ENCODE data around the gene METAP1.
"Not testable (repeated sequence)": the region's sequence is repeated elsewhere in the genome, so short reads cannot be mapped to it uniquely, and the experiment has no call there.

Gene METAP1

GRCh38 chr4:98996765-98997068 lies 1.2 kb downstream of the METAP1 start:
- in situ Hi-C loops (cut with MboI; ENCODE audit: low sequenced_read_pairs): no loop called here

- in situ Hi-C loops (cut with MboI; ENCODE audit: low sequenced_read_pairs): no loop called here
Observed at GRCh38 chr4:98997166-98997565, 1.6 kb downstream of the METAP1 start.

DNA sequence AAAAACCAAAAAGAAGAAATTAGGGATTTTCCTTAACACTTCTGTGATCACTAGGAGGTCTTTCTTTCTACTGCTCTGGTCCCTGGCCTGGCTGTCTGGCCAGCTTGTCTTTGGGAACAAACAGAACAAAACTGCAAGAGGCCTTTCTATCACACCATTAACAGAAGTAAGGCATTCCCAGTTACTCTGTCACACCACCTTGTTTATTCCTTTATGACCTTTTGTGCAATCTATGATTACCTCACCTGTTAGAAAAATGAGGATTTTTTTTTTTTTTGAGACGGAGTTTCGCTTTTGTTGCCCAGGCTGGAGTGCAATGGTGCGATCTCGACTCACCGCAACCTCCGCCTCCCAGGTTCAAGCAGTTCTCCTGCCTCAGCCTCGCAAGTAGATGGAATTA lies 3.0 kb downstream of the METAP1 start:
- in situ Hi-C loops (cut with MboI; ENCODE audit: low sequenced_read_pairs): no loop called here

- in situ Hi-C loops (cut with MboI; ENCODE audit: low sequenced_read_pairs): no loop called here
Observed at GRCh38 chr4:99002279-99002678, 6.8 kb downstream of the METAP1 start.

DNA sequence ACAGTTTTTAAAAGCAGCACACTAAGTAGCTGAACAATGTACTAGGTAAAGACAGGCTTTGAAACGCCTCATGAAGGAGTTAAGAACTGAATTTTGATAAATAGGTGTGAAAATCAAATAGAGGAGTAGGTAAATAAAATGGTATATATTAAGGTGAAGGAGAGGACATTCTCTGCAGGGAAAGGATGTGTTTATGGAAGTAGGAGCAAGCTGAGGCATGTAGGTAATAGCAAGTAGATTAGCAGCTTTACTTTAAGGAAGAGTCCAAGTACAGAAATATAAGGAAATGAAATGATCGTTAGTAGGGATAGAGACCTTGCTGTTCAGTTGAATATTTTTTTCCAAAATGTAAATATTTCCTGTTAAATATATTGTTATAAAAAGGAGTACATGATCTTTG lies 12.5 kb downstream of the METAP1 start:
- in situ Hi-C loops (cut with MboI; ENCODE audit: low sequenced_read_pairs): no loop called here

DNA sequence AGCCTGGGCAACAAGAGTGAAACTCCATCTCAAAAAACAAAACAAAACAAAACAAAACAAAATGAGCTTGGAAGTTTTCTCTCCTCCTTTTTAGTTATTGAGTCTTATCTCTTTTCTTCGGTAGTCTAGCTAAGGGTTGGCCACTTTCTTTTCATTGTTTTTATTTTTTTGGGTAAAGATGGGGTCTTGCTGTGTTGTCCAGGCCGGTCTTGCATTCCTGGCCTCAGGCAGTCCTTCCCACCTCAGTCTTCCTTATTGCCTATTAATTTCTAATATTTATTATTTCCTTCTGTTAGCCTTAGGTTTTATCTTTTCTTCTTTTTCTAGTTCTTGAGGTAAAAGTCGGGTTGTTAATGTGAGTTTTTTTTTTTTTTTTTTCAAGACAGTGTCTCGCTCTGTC lies 16.4 kb downstream of the METAP1 start:
- in situ Hi-C loops (cut with MboI; ENCODE audit: low sequenced_read_pairs): no loop called here

DNA sequence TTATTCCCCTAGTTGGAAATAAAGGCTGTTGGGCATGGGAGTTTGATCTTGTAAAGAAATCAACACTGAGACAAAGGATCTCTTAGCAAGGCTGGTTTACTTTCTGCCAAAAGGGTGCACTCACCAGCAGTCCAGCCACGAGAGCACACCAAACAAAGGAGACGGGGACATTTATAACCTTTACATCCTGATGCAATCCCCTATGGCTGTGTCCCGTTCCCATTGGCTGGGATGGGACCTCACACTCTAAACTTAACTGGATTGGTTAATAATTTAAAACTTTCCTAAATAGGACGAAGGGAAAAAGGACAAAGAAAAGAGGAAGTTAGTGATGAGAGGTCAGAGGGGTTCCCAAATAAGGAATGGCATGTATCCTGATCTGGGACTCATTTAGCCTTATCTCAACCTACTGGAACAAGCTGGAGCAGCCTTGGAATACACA lies 17.9 kb downstream of the METAP1 start:
- in situ Hi-C loops (cut with MboI; ENCODE audit: low sequenced_read_pairs): no loop called here

- in situ Hi-C loops (cut with MboI; ENCODE audit: low sequenced_read_pairs): no loop called here
Observed at GRCh38 chr4:99013884-99014523, 18.5 kb downstream of the METAP1 start.

DNA sequence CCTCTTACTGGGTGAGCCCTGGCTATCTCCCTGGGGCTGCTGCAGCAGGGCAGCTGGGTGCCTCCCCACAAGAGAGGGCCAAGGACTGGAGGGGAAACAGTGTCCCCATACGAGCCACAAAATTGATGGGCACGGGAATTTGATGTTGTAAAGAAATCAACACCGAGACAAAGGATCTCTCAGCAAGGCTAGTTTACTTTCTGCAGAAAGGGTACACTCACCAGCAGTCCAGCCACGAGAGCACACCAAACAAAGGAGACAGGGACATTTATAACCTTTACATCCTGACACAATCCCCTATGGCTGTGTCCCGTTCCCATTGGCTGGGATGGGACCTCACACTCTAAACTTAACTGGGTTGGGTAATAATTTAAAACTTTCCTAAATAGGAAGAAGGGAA lies 25.9 kb downstream of the METAP1 start:
- in situ Hi-C loops (cut with MboI; ENCODE audit: low sequenced_read_pairs): no loop called here

GRCh38 chr4:99022566-99022965 lies 27.0 kb downstream of the METAP1 start:
- in situ Hi-C loops (cut with MboI; ENCODE audit: low sequenced_read_pairs): no loop called here

GRCh38 chr4:99023800-99024251 lies 28.3 kb downstream of the METAP1 start:
- in situ Hi-C loops (cut with MboI; ENCODE audit: low sequenced_read_pairs): not testable (repeated sequence)

GRCh38 chr4:99024481-99025275 lies 29.2 kb downstream of the METAP1 start:
- in situ Hi-C loops (cut with MboI; ENCODE audit: low sequenced_read_pairs): no loop called here

- in situ Hi-C loops (cut with MboI; ENCODE audit: low sequenced_read_pairs): no loop called here
Observed at GRCh38 chr4:99025506-99025905, 30.0 kb downstream of the METAP1 start.

DNA sequence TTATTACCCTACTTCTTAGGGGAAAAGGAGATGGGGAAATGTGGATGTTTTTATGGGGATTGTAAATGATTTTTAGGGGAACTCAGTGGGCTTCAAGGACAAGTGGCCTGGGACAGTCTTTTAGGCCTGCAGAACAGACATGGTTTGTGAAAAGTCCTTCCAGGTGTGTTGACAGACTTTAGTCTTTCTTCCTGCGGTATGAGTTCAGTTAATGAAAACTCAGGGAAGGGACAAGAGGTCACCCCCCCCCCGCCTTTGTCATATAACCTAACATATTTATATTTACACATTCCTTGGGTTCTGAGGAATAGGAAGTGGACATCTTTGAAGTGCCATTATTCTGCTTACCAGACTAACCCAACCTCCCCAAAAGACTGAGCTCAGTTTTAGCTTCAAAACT lies 31.8 kb downstream of the METAP1 start:
- in situ Hi-C loops (cut with MboI; ENCODE audit: low sequenced_read_pairs): no loop called here

DNA sequence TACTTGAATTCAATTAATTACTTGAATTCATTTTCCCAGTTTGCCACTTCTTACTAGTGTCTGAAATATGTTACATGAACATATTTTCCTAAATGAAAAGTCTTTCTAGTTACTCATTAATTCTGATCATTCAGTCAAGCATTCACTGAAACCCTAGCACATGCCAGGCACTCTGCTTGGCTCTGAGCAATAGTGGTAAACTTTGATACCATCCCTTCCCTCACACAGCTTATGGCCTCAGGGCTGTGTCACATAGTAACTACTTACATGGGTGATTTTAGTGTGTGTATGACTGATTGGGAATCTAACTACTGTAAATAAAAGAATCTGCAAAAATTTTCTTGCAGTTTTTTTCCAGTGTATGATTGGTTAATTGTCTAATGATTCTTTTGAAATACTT lies 32.7 kb downstream of the METAP1 start:
- in situ Hi-C loops (cut with MboI; ENCODE audit: low sequenced_read_pairs): no loop called here

GRCh38 chr4:99029018-99029735 lies 33.7 kb downstream of the METAP1 start:
- in situ Hi-C loops (cut with MboI; ENCODE audit: low sequenced_read_pairs): no loop called here

- in situ Hi-C loops (cut with MboI; ENCODE audit: low sequenced_read_pairs): no loop called here
Observed at GRCh38 chr4:99029852-99030251, 34.3 kb downstream of the METAP1 start.

- in situ Hi-C loops (cut with MboI; ENCODE audit: low sequenced_read_pairs): no loop called here
Observed at GRCh38 chr4:99033956-99034355, 38.4 kb downstream of the METAP1 start.

DNA sequence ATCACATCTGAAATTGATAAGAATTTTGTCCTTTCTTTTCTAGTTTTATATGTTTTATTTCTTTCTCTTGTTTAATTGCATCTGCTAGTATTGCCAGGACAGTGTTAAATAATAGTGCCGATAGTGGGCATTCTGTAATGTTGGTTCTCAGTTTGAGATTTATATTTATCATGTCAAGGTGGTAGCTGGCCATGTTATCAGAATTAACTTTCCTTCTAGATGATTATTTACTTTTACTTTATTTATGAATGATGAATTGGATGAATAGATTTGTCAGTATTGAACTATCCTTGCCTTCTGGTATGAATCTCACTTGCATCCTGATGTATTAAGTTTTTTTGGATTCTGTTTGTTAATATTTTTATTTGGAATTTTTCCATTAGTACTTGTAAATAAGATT lies 42.7 kb downstream of the METAP1 start:
- in situ Hi-C loops (cut with MboI; ENCODE audit: low sequenced_read_pairs): no loop called here

DNA sequence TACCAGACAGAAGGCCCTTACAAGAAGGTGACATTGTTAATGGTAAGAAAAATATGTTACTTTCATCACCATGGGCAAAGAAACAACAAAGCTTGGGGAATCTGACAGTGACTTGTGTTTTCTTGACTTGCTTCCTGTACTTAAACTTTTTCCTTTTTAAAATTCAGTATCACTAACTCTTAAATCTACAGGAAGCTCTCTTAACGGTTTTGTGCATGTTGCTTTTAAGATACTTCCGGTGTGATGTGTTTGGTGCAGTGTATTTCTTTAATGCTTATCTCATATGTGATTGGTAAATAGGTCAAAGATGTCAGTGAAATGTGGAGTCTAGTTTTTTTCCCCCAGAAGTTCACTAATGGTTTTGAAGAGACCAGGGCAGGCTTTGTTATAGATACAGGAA lies 47.8 kb downstream of the METAP1 start:
- in situ Hi-C loops (cut with MboI; ENCODE audit: low sequenced_read_pairs): no loop called here

DNA sequence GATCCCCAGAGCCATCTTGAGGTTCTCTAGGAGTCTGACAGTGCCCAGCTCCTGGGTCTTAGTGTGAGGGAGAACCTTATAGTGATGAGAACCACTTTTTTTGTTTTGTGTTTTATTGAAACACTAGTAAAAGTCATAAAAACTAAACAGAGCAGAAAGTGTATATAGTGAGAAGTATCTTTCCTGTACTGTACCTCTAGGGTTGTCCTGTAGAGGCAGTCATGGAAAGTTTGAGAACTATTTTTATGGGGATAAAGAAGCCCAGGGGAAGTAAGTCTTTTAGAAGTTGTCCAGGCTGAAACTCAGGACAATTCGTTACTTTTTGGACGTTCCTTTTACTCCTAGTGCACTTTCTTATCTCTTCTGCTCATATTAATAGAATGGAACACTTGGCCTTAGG lies 52.2 kb downstream of the METAP1 start:
- in situ Hi-C loops (cut with MboI; ENCODE audit: low sequenced_read_pairs): no loop called here

- in situ Hi-C loops (cut with MboI; ENCODE audit: low sequenced_read_pairs): loop anchor here (25.0 kb wide), 1 partner anchor 316 kb away; no protein-coding TSS in a partner anchor
Observed at GRCh38 chr4:99052902-99053301, 57.4 kb downstream of the METAP1 start.
